Measurements from ENCODE around the gene KNL1.
A peak's percentile ranks its signal among the peaks of the same experiment; 100 is the strongest.
"Not testable (repeated sequence)": the region's sequence is repeated elsewhere in the genome, so short reads cannot be mapped to it uniquely, and the experiment has no call there.

The KNL1 gene

GRCh38 chr15:40565333-40566238, 28.5 kb upstream of the KNL1 start:
- H3K4me3 Mint-ChIP-seq = peak overlapping the region; percentile 83 to 91
- DNase-seq = no peak
- H3K9me3 Mint-ChIP-seq = no peaks in the 10 kb centered on the region
- ATAC-seq (replicated peaks) = no peak
- H3K27ac Mint-ChIP-seq = peak overlapping the region; percentile 92 to 95
- peaks cover 19% of the 10 kb centered on the region for H3K36me3 Mint-ChIP-seq (ENCODE audit: insufficient read depth)
- H3K4me1 Mint-ChIP-seq (ENCODE audit: low read depth in 2 of 2) = peaks cover 27 to 33% of the 10 kb centered on the region in 2 donors
- no peaks in the 10 kb centered on the region for H3K27me3 Mint-ChIP-seq

GRCh38 chr15:40567111-40567510, 26.9 kb upstream of the KNL1 start:
- H3K27ac Mint-ChIP-seq = no peak overlapping the region

GRCh38 chr15:40569129-40569953, 24.7 kb upstream of the KNL1 start, which contains the start of gene RPUSD2:
Gene RPUSD2, plus strand, starts transcription at chr15:40569299. Its CDS starts 39 bp downstream, at chr15:40569338.
- peaks cover 34% of the 10 kb centered on the region for H3K36me3 Mint-ChIP-seq (ENCODE audit: insufficient read depth)
- H3K4me1 Mint-ChIP-seq (ENCODE audit: low read depth in 2 of 2) = peaks cover 20 to 28% of the 10 kb centered on the region in 2 donors
- DNase-seq = peak; percentile 88 to 93 (median 91)
- peak within 1 kb of the TSS; percentile 88 to 99 for H3K4me3 Mint-ChIP-seq
- peak; percentile 66 for ATAC-seq (replicated peaks)
- H3K9me3 Mint-ChIP-seq = no peaks in the 10 kb centered on the region
- peak within 1 kb of the TSS; percentile 96 to 98 for H3K27ac Mint-ChIP-seq
- no peaks in the 10 kb centered on the region for H3K27me3 Mint-ChIP-seq

More at GRCh38 chr15:40567111-40567510, 26.9 kb upstream of the KNL1 start:
- peaks cover 27 to 35% of the 10 kb centered on the region in 2 donors for H3K4me1 Mint-ChIP-seq (ENCODE audit: low read depth in 2 of 2)
- peaks cover 18% of the 10 kb centered on the region for H3K36me3 Mint-ChIP-seq (ENCODE audit: insufficient read depth)
- no peaks in the 10 kb centered on the region for H3K9me3 Mint-ChIP-seq
- peak overlapping the region in 1 of 2 donors; percentile 22 for H3K4me3 Mint-ChIP-seq
- H3K27me3 Mint-ChIP-seq = no peaks in the 10 kb centered on the region
- DNase-seq (no peak), ATAC-seq (replicated peaks) (no peak)

GRCh38 chr15:40575113-40575512, 18.9 kb upstream of the KNL1 start:
- Mint-ChIP-seq H3K4me1 (ENCODE audit: low read depth in 2 of 2) (peaks cover 5 to 10% of the 10 kb centered on the region in 2 donors), H3K4me3 (no peak overlapping the region), H3K27me3 (no peaks in the 10 kb centered on the region), H3K9me3 (no peaks in the 10 kb centered on the region), H3K36me3 (ENCODE audit: insufficient read depth) (peaks cover 28% of the 10 kb centered on the region), H3K27ac (peak overlapping the region in 1 of 2 donors; percentile 8)
- DNase-seq (no peak), ATAC-seq (replicated peaks) (no peak)

GRCh38 chr15:40576914-40577313, 17.1 kb upstream of the KNL1 start:
- ATAC-seq (replicated peaks); H3K27ac Mint-ChIP-seq; H3K4me1 Mint-ChIP-seq (ENCODE audit: low read depth in 2 of 2): not testable (repeated sequence)

GRCh38 chr15:40578892-40579291, 15.2 kb upstream of the KNL1 start:
- no peaks in the 10 kb centered on the region for H3K4me1 Mint-ChIP-seq (ENCODE audit: low read depth in 2 of 2)
- peaks cover 11% of the 10 kb centered on the region for H3K36me3 Mint-ChIP-seq (ENCODE audit: insufficient read depth)
- H3K9me3 Mint-ChIP-seq = no peaks in the 10 kb centered on the region
- no peak overlapping the region for H3K27ac Mint-ChIP-seq
- DNase-seq (no peak), ATAC-seq (replicated peaks) (no peak)
- H3K27me3 Mint-ChIP-seq = no peaks in the 10 kb centered on the region
- H3K4me3 Mint-ChIP-seq = no peak overlapping the region

More at GRCh38 chr15:40576914-40577313, 17.1 kb upstream of the KNL1 start:
- not testable (repeated sequence) for DNase-seq, H3K4me3 Mint-ChIP-seq, H3K9me3 Mint-ChIP-seq, H3K27me3 Mint-ChIP-seq
- peaks cover 24% of the 10 kb centered on the region for H3K36me3 Mint-ChIP-seq (ENCODE audit: insufficient read depth)

- not testable (repeated sequence) for H3K4me3 Mint-ChIP-seq; H3K4me1 Mint-ChIP-seq (ENCODE audit: low read depth in 2 of 2); H3K27ac Mint-ChIP-seq; H3K36me3 Mint-ChIP-seq (ENCODE audit: insufficient read depth); H3K27me3 Mint-ChIP-seq; ATAC-seq (replicated peaks); DNase-seq; H3K9me3 Mint-ChIP-seq
These were observed 12.3 kb upstream of the KNL1 start for GRCh38 chr15:40581796-40582195.

GRCh38 chr15:40582726-40583246, 11.3 kb upstream of the KNL1 start:
- H3K4me3 Mint-ChIP-seq = no peak overlapping the region
- H3K27me3 Mint-ChIP-seq = no peaks in the 10 kb centered on the region
- no peak for DNase-seq
- no peaks in the 10 kb centered on the region for H3K4me1 Mint-ChIP-seq (ENCODE audit: low read depth in 2 of 2)
- peak; percentile 41 for ATAC-seq (replicated peaks)
- H3K27ac Mint-ChIP-seq = no peak overlapping the region
- H3K9me3 Mint-ChIP-seq = no peaks in the 10 kb centered on the region
- H3K36me3 Mint-ChIP-seq (ENCODE audit: insufficient read depth) = peaks cover 5% of the 10 kb centered on the region

- DNase-seq = no peak
These were observed 9.9 kb upstream of the KNL1 start for GRCh38 chr15:40584191-40584590.

GRCh38 chr15:40590667-40591050, 3.4 kb upstream of the KNL1 start:
- DNase-seq (no peak), ATAC-seq (replicated peaks) (no peak)
- H3K4me3 Mint-ChIP-seq = peak overlapping the region; percentile 79 to 92
- H3K27me3 Mint-ChIP-seq = no peaks in the 10 kb centered on the region
- no peaks in the 10 kb centered on the region for H3K9me3 Mint-ChIP-seq
- H3K27ac Mint-ChIP-seq = peak overlapping the region; percentile 51 to 95
- H3K4me1 Mint-ChIP-seq (ENCODE audit: low read depth in 2 of 2) = peaks cover 13 to 17% of the 10 kb centered on the region in 2 donors
- peaks cover 24% of the 10 kb centered on the region for H3K36me3 Mint-ChIP-seq (ENCODE audit: insufficient read depth)

More at GRCh38 chr15:40584191-40584590, 9.9 kb upstream of the KNL1 start:
- H3K27me3 Mint-ChIP-seq = no peaks in the 10 kb centered on the region
- no peaks in the 10 kb centered on the region for H3K4me1 Mint-ChIP-seq (ENCODE audit: low read depth in 2 of 2)
- no peak for ATAC-seq (replicated peaks)
- no peaks in the 10 kb centered on the region for H3K9me3 Mint-ChIP-seq
- H3K27ac Mint-ChIP-seq = no peak overlapping the region
- H3K4me3 Mint-ChIP-seq = no peak overlapping the region
- peaks cover 6% of the 10 kb centered on the region for H3K36me3 Mint-ChIP-seq (ENCODE audit: insufficient read depth)

- H3K4me1 Mint-ChIP-seq (ENCODE audit: low read depth in 2 of 2) = peaks cover 13 to 17% of the 10 kb centered on the region in 2 donors
- ATAC-seq (replicated peaks) = no peak
- H3K36me3 Mint-ChIP-seq (ENCODE audit: insufficient read depth) = peaks cover 24% of the 10 kb centered on the region
- H3K9me3 Mint-ChIP-seq = no peaks in the 10 kb centered on the region
- no peak overlapping the region for H3K4me3 Mint-ChIP-seq
- H3K27me3 Mint-ChIP-seq = no peaks in the 10 kb centered on the region
- peak overlapping the region in 1 of 2 donors; percentile 64 for H3K27ac Mint-ChIP-seq
- DNase-seq = no peak
These were observed 2.7 kb upstream of the KNL1 start for GRCh38 chr15:40591389-40591788.

- H3K4me3 Mint-ChIP-seq = peak overlapping the region; percentile 86 to 93
- H3K27ac Mint-ChIP-seq = peak overlapping the region; percentile 98 to 99
- H3K36me3 Mint-ChIP-seq (ENCODE audit: insufficient read depth) = peaks cover 21% of the 10 kb centered on the region
- peak; percentile 34 for ATAC-seq (replicated peaks)
- peaks cover 13 to 17% of the 10 kb centered on the region in 2 donors for H3K4me1 Mint-ChIP-seq (ENCODE audit: low read depth in 2 of 2)
- H3K9me3 Mint-ChIP-seq = no peaks in the 10 kb centered on the region
- no peak for DNase-seq
- no peaks in the 10 kb centered on the region for H3K27me3 Mint-ChIP-seq
These were observed 884 bp upstream of the KNL1 start for GRCh38 chr15:40593165-40593564.

- Mint-ChIP-seq H3K27ac (peak overlapping the region; percentile 98 to 99), H3K4me3 (peak overlapping the region; percentile 86 to 93), H3K27me3 (no peaks in the 10 kb centered on the region)
These were observed 384 bp downstream of the KNL1 start for GRCh38 chr15:40594429-40594836.

More at GRCh38 chr15:40594429-40594836, 384 bp downstream of the KNL1 start:
- Mint-ChIP-seq H3K9me3 (no peaks in the 10 kb centered on the region), H3K4me1 (ENCODE audit: low read depth in 2 of 2) (peaks cover 13 to 16% of the 10 kb centered on the region in 2 donors), H3K36me3 (ENCODE audit: insufficient read depth) (peaks cover 21% of the 10 kb centered on the region)
- ATAC-seq (replicated peaks) = peak; percentile 49
- no peak for DNase-seq

All from effector memory CD8-positive, alpha-beta T cell (primary cell).